NCI-H1417 treated with DMSO at 0.1 percent for 48 hours (cell line): ENCODE results near the gene CLDN34.

Source experiments
- DNase-seq: peaks from one replicate; lab custom pipeline; 2025; lab: John Stamatoyannopoulos, UW

Gene CLDN34

GRCh38 chrX:10016519-10017132 lies 49.5 kb downstream of the CLDN34 start:
- DNase-seq = no peak

GRCh38 chrX:10017872-10018271 lies 50.7 kb downstream of the CLDN34 start:
- DNase-seq = no peak
